A172 (cell line): ENCODE data around the gene ACAN. TPM values are rescaled to one million over a fixed set of nuclear protein-coding genes. Genes with fewer than 3 reads are reported as not detected.

Experiments used
- DNase-seq: peaks from one replicate; pipeline ENCODE4 v3.0.0-alpha.2; 2015; ENCODE audit warnings: low spot score
- total RNA-seq: library from RNA; depleted of rRNA; stranded (reverse); fragments of >200 nt; shearing (Covaris generic); gene quantifications from 2 replicates; pipeline ENCODE4 v1.2.3, GENCODE V29; 2014

Gene ACAN
- total RNA-seq, 1 experiment from 2014 or later = not detected

GRCh38 chr15:88843334-88843733, 40.1 kb downstream of the ACAN start:
- no peak for DNase-seq

DNA sequence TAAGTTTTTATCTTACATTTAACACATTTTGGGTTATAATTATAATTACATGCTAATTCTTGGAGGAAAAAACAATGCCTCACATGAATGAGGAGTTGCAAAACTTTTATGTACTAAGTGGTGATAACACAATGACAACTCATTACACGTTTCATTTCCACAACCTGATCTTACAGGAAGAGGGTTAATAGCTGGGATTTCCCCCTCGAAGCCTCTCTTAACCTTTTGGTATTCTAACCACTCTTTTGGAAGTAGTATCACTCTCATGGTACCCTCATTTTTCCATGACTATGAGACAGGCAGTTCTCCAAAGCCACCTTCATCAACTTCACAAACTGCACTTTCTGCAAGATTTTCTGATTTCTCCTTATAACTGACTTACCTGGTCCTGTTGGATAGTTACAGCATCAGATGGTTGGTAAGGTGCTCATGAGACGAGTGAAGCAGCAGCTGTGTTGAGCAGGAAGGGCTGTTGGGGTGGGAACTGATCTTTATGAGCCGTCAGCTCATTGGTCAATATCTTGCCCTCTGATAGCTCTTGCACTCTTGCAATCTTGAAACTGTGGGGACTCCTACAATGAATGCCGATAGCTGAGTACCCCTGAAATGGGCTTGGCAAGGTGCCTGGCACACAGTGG, 41.6 kb downstream of the ACAN start:
- DNase-seq = no peak

- no peak for DNase-seq
These were observed 42.4 kb downstream of the ACAN start for GRCh38 chr15:88845616-88846015.

GRCh38 chr15:88847144-88847543, 43.9 kb downstream of the ACAN start:
- DNase-seq = no peak

- no peak for DNase-seq
These were observed 45.0 kb downstream of the ACAN start for GRCh38 chr15:88848203-88848602.

DNA sequence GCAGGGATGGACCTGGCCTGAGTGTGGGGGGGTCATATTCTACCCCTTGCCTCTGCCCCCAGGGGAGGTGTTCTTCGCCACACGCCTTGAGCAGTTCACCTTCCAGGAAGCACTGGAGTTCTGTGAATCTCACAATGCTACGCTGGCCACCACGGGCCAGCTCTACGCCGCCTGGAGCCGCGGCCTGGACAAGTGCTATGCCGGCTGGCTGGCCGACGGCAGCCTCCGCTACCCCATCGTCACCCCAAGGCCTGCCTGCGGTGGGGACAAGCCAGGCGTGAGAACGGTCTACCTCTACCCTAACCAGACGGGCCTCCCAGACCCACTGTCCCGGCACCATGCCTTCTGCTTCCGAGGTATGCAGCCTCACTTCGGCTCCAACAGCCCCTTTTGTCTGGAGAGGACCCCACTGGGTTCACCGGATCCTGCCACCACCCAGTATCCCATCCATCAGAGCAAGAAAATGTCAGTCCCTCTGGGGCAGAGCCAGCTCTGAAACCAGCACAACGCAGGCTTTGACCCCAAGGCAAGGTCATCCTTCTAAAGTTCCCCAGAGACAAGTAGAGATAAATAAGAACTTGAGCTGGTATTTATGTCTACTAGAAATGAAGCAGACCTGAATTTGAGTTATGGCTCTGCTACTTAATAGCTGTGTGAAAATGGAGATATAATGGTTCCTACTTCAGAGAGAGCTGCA, 46.3 kb downstream of the ACAN start:
- DNase-seq = no peak

DNA sequence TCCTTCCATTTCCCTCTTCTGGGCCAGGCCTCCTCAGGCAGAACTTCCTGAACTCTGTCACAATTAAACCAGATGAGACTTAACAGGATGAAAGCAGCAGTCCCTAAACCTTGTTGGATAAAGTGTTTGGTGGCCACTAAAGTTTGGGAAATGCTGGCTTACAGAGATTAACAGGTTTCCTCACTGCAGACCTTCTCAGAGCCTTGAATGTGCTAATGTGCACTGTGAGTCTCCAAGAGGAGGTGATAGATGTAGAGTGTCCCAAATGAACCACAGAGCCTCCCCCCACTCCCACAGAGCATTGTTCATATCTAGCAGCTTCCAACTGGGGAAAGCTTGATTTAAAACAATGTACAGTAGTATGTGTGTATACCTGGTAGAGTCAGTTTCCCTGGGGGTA, 49.2 kb downstream of the ACAN start:
- no peak for DNase-seq

DNA sequence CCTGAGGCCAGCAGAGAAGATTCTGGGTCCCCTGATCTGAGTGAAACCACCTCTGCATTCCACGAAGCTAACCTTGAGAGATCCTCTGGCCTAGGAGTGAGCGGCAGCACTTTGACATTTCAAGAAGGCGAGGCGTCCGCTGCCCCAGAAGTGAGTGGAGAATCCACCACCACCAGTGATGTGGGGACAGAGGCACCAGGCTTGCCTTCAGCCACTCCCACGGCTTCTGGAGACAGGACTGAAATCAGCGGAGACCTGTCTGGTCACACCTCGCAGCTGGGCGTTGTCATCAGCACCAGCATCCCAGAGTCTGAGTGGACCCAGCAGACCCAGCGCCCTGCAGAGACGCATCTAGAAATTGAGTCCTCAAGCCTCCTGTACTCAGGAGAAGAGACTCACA, 55.7 kb downstream of the ACAN start:
- DNase-seq = no peak

- DNase-seq = no peak
These were observed 56.3 kb downstream of the ACAN start for GRCh38 chr15:88859550-88859949.

- no peak for DNase-seq
These were observed 57.0 kb downstream of the ACAN start for GRCh38 chr15:88860212-88860611.

GRCh38 chr15:88863412-88863811, 60.2 kb downstream of the ACAN start:
- no peak for DNase-seq

DNA sequence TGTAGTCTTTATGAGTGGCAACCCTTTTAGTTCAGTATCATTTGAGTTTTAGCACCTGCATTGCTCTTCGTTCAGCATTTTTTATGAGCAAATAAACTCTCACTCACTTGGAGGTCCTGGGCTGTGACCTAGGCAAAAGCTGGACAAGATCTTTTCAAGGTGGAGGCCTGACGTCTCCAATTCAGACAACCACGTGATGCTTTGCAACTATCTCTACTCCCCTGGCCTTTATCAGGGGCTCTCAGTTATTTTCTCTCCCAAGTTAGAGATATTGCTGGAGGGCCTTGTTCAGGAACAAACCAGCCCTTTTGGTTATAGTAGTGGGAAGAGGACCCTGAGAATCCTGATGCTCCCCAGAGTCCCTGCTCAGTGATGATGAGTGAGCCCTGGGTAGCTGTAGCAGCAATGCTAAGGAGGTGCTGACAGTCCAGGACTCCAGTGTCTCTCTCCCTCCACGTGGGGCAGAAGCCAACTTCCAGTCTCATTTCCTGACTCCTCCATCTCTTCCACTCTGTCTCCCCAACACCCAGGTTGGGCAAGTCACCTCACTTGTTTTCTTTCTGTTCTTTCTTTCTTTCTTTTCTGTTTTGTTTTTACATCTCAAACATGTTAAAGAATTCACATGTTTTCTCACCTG, 61.7 kb downstream of the ACAN start:
- DNase-seq = no peak

- no peak for DNase-seq
These were observed 62.4 kb downstream of the ACAN start for GRCh38 chr15:88865498-88866099.

DNA sequence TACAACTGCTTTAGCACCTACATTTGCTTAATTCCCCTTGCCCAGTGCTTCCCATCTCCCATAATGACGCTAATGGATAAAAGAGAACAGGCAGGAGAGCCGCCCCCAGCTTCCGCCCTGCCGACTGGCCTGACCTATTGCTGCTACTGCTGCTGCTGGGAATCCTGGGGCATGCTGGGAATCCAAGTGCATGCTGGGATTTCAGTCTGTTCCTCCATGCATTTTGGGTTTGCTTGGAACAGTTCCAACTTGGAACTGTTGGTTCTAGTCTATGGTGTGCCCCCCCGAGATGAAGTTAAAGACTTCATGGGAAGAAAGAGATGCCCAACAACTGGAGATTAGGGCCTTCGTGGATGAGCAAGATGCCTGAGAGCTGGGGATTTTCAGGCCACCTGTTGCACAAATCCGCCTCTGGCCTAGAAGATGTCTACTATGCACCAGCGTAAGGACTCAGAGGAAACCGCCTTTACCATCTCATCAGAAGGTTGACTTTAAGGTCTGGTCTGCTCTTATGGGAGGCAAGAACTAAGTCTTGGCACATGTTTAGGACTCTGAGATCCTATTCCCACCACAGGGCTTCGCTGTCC, 63.2 kb downstream of the ACAN start:
- DNase-seq = no peak

GRCh38 chr15:88871313-88871712, 68.1 kb downstream of the ACAN start:
- DNase-seq = no peak

DNA sequence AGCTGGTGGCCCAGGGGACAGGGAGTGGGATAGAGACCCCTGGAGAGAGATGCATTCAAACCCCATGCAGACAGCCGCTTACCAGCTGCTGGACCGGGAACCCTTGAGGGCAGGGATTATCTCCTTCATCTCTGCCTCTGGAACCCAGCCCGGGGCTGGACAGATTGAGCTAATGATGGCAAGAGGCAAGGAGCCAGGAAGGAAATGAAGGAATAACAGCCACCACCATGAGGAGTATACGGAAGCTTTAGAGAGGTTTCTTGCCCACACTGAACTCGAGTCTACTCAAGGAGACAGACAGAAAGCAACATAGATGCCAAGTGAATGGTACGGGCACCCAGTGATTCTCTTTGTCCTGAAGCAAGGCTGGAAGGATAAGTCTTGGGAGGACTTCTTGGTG, 68.9 kb downstream of the ACAN start:
- no peak for DNase-seq

- no peak for DNase-seq
These were observed 69.5 kb downstream of the ACAN start for GRCh38 chr15:88872706-88873105.

DNA sequence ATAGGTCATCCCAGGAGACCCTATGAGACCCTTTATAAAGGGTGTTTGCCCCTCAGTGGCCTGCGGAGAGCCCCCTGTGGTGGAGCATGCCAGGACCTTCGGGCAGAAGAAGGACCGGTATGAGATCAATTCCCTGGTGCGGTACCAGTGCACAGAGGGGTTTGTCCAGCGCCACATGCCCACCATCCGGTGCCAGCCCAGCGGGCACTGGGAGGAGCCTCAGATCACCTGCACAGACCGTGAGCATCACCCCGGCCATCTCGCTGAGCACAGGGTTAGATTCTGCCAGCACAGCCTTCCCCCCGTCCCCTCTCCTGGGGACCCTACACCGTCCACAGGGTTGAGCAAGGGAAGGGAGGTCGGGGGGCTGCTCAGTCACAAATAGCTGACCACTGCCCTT, 70.5 kb downstream of the ACAN start:
- no peak for DNase-seq

- DNase-seq = no peak
These were observed 71.0 kb downstream of the ACAN start for GRCh38 chr15:88874275-88874674.

DNA sequence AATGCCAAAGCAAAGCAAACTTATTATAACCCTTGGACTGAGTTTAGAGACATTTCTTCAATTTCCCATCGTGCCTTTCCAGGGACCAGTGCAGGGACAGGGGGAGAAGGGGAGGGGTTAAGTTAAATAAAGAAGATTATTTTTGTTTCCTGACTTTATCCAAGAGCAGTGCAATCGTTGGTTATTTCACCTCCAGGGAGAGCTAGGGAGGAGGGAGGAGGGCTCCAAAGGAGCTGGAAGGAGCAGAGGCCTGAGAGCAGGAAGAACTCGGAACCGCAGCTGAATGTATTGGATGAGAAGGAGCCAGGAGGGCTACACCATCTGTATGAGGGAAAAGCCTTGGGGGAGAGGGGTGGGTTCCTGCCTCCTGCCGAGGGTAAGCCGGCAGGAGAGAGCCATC, 71.4 kb downstream of the ACAN start:
- no peak for DNase-seq

- DNase-seq = no peak
These were observed 73.3 kb downstream of the ACAN start for GRCh38 chr15:88876573-88876972.

- DNase-seq = no peak
These were observed 74.2 kb downstream of the ACAN start for GRCh38 chr15:88877415-88877814.

GRCh38 chr15:88877906-88878305, 74.7 kb downstream of the ACAN start:
- no peak for DNase-seq
